ENCODE data around the gene HAPSTR1. TPM values are rescaled to one million over a fixed set of nuclear protein-coding genes. Genes with fewer than 3 reads are reported as not detected.
A peak's percentile ranks its signal among the peaks of the same experiment; 100 is the strongest.

HAPSTR1 gene
- total and polyA plus RNA-seq, 2 of the 8 experiments (the other 6 are each of a cell fraction or from before 2014, with no cell fraction given): 11.9 to 66.1 TPM

GRCh38 chr16:9053006-9053601 lies 38.3 kb upstream of the HAPSTR1 start (continued):
- 0 out of 2 replicates have a peak, but pooled peaks have one; percentile 25 for TF ChIP-seq BACH1 (IDR thresholded peaks at IDR 0.05; ENCODE audit: low read length)
- TF ChIP-seq SIN3A (conservative IDR thresholded peaks at IDR 0.05 in 1 of 2, IDR thresholded peaks at IDR 0.05 in 1 of 2; ENCODE audit: low read depth in 1 of 2, low read length in 2 of 2): no peak
- no peak for TF ChIP-seq RNF2 (IDR thresholded peaks at IDR 0.05; ENCODE audit: borderline replicate concordance, low read depth, low read length, missing control alignments, poor library complexity, severe bottlenecking)
- TF ChIP-seq CTCF (IDR thresholded peaks at IDR 0.05; ENCODE audit: control extremely low read depth in 1 of 3, insufficient read depth in 1 of 3, low read depth in 1 of 3, low read length in 3 of 3): no peak
- no peak for TF ChIP-seq EP300 (IDR thresholded peaks at IDR 0.05; ENCODE audit: borderline replicate concordance in 1 of 2, low read depth in 2 of 2, low read length in 2 of 2)
- peak; percentile 57; the same call in 1 of the 2 replicates for TF ChIP-seq YY1 (IDR thresholded peaks at IDR 0.05; ENCODE audit: low read depth, low read length)
- TF ChIP-seq POLR2A (IDR thresholded peaks at IDR 0.05; ENCODE audit: control extremely low read depth in 1 of 2, low read depth in 2 of 2, low read length in 2 of 2): peak; percentile 77 to 93
- peak; percentile 44; the same call in 1 of the 2 replicates for TF ChIP-seq CREB1 (IDR thresholded peaks at IDR 0.05)
- TF ChIP-seq NANOG (IDR thresholded peaks at IDR 0.05; ENCODE audit: insufficient read depth, low read depth, low read length, poor library complexity, severe bottlenecking): no peak
- TF ChIP-seq SIX5 (IDR thresholded peaks at IDR 0.05; ENCODE audit: low read depth, low read length): peak; percentile 91
- TF ChIP-seq ASH2L (IDR thresholded peaks at IDR 0.05; ENCODE audit: low read length): peak; percentile 63
- peak; percentile 90 for TF ChIP-seq TBP (IDR thresholded peaks at IDR 0.05; ENCODE audit: low read depth, low read length)
- peak; percentile 91 for TF ChIP-seq POLR2AphosphoS5 (IDR thresholded peaks at IDR 0.05; ENCODE audit: low read depth, low read length)
- TF ChIP-seq ATF3 (IDR thresholded peaks at IDR 0.05; ENCODE audit: insufficient read depth, low read depth, low read length): peak; percentile 96
- 0 out of 4 replicates have a peak, but pooled peaks of 1 of the 2 experiments have one; percentile 9 for TF ChIP-seq HDAC2 (IDR thresholded peaks at IDR 0.05; ENCODE audit: borderline replicate concordance in 1 of 2, low read depth in 2 of 2, low read length in 2 of 2)
- 0 out of 2 replicates have a peak, but pooled peaks have one; percentile 46 for TF ChIP-seq PHF8 (conservative IDR thresholded peaks at IDR 0.05; ENCODE audit: low read depth, low read length)

Data from H1 (cell line).